ENCODE results near the gene FGF14. TPM values are rescaled to one million over a fixed set of nuclear protein-coding genes. Genes with fewer than 3 reads are reported as not detected.

FGF14 gene
- total and polyA plus RNA-seq, 7 experiments from 2014 or later = not detected

DNA sequence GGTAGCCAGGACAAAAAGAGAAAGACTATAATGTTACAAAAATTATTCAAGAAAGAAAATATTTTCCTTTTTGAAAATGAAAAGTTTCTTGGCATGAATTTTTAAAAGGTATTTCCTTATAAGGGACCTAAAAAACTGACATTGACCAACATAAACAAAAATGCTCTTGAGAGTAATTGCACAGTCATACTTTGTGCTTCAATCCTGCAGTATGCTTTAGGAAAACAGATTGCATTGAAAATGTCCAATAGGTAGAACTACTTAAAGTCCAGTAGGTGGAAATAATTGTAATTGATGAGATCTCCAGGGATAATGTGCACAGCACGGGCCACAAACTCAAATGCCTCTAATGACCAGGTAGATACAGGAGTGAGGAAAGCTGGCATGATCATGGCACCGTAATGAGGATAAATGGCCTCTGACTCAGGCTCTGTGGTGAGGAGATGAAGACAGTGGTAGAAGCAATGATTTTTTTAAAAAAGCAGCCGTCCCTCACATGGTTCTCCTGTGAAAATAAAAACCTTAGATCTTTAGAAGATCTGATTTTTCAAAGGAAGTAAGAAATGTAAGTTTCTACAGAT lies 671.3 kb downstream of the FGF14 start:
- ChIA-PET CTCF (no interaction called here), POLR2A (no interaction called here)
- Histone ChIP-seq H3K4me1 (ENCODE audit: control insufficient read depth in 2 of 2, insufficient read depth in 2 of 2, low read length in 2 of 2) (no peaks in the 10 kb centered on the region), H3K9me3 (ENCODE audit: control insufficient read depth in 2 of 3, low read length in 3 of 3) (no peaks in the 10 kb centered on the region), H3K27ac (ENCODE audit: low read depth, low read length) (no peak overlapping the region), H3K4me3 (ENCODE audit: low read length) (no peak overlapping the region), H3K36me3 (ENCODE audit: control insufficient read depth in 2 of 3, insufficient read depth in 3 of 3, low read length in 3 of 3) (no peaks in the 10 kb centered on the region), H3K27me3 (ENCODE audit: control insufficient read depth in 2 of 2, insufficient read depth in 2 of 2, low read length in 2 of 2) (no peaks in the 10 kb centered on the region)
- DNase-seq (no peak), ATAC-seq (no peak)
- H3K36me3 Mint-ChIP-seq = no peaks in the 10 kb centered on the region
- no peak overlapping the region for H3K4me3 Mint-ChIP-seq
- peaks cover 0 to 3% (median 0%) of the 10 kb centered on the region in 11 donors for H3K9me3 Mint-ChIP-seq
- H3K27ac Mint-ChIP-seq = no peak overlapping the region
- H3K4me1 Mint-ChIP-seq = peaks cover 0 to 4% (median 0%) of the 10 kb centered on the region in 7 donors
- peaks cover 0 to 5% (median 0%) of the 10 kb centered on the region in 5 donors for H3K27me3 Mint-ChIP-seq
- intact Hi-C loops (cut with micrococcal nuclease) = no loop called here

GRCh38 chr13:101728615-101729014 lies 673.2 kb downstream of the FGF14 start:
- no peak overlapping the region for H3K27ac Mint-ChIP-seq
- ATAC-seq (no peak), DNase-seq (no peak)
- no peaks in the 10 kb centered on the region for H3K27me3 ChIP-seq (ENCODE audit: control insufficient read depth in 2 of 2, insufficient read depth in 2 of 2, low read length in 2 of 2)
- H3K4me1 ChIP-seq (ENCODE audit: control insufficient read depth in 2 of 2, insufficient read depth in 2 of 2, low read length in 2 of 2) = no peaks in the 10 kb centered on the region
- no peaks in the 10 kb centered on the region for H3K36me3 ChIP-seq (ENCODE audit: control insufficient read depth in 2 of 3, insufficient read depth in 3 of 3, low read length in 3 of 3)
- H3K4me3 ChIP-seq (ENCODE audit: low read length) = no peak overlapping the region
- H3K27me3 Mint-ChIP-seq = peaks cover 0 to 10% (median 0%) of the 10 kb centered on the region in 5 donors
- CTCF ChIA-PET = no interaction called here
- intact Hi-C loops (cut with micrococcal nuclease) = no loop called here
- H3K9me3 Mint-ChIP-seq = peaks cover 0 to 8% (median 0%) of the 10 kb centered on the region in 11 donors
- no peak overlapping the region for H3K4me3 Mint-ChIP-seq
- H3K4me1 Mint-ChIP-seq = peaks cover 0 to 4% (median 0%) of the 10 kb centered on the region in 7 donors
- no peaks in the 10 kb centered on the region for H3K9me3 ChIP-seq (ENCODE audit: control insufficient read depth in 2 of 3, low read length in 3 of 3)
- POLR2A ChIA-PET = no interaction called here
- no peak overlapping the region for H3K27ac ChIP-seq (ENCODE audit: low read depth, low read length)
- H3K36me3 Mint-ChIP-seq = no peaks in the 10 kb centered on the region

DNA sequence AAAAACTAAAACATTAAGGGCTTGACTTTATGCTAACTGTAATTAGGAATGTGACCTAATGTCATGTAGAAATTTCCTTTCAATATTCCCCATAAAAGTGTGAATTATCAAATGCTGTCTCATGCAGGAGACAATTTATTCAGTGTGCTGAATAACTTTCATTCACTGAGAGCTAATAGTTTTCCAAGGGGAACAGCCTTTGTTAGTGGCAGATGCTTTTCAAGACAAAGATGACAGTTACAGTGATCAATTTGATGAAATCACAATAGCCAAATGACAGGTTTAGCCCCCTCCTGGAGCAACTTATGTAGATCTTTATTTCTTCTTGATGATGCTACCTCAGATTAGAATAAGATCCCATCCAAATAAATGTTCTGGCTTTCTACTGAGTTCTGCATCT lies 673.8 kb downstream of the FGF14 start:
- no peaks in the 10 kb centered on the region for H3K27me3 ChIP-seq (ENCODE audit: control insufficient read depth in 2 of 2, insufficient read depth in 2 of 2, low read length in 2 of 2)
- intact Hi-C loops (cut with micrococcal nuclease) = no loop called here
- H3K4me3 ChIP-seq (ENCODE audit: low read length) = no peak overlapping the region
- peaks cover 0 to 14% (median 0%) of the 10 kb centered on the region in 5 donors for H3K27me3 Mint-ChIP-seq
- CTCF ChIA-PET = no interaction called here
- no peak overlapping the region for H3K27ac Mint-ChIP-seq
- H3K36me3 Mint-ChIP-seq = no peaks in the 10 kb centered on the region
- no peaks in the 10 kb centered on the region for H3K4me1 ChIP-seq (ENCODE audit: control insufficient read depth in 2 of 2, insufficient read depth in 2 of 2, low read length in 2 of 2)
- H3K4me3 Mint-ChIP-seq = no peak overlapping the region
- no peaks in the 10 kb centered on the region for H3K9me3 ChIP-seq (ENCODE audit: control insufficient read depth in 2 of 3, low read length in 3 of 3)
- peaks cover 0 to 4% (median 0%) of the 10 kb centered on the region in 7 donors for H3K4me1 Mint-ChIP-seq
- ATAC-seq = no peak
- no peak for DNase-seq
- peaks cover 0 to 10% (median 0%) of the 10 kb centered on the region in 11 donors for H3K9me3 Mint-ChIP-seq
- no peaks in the 10 kb centered on the region for H3K36me3 ChIP-seq (ENCODE audit: control insufficient read depth in 2 of 3, insufficient read depth in 3 of 3, low read length in 3 of 3)
- POLR2A ChIA-PET = no interaction called here
- no peak overlapping the region for H3K27ac ChIP-seq (ENCODE audit: low read depth, low read length)

DNA sequence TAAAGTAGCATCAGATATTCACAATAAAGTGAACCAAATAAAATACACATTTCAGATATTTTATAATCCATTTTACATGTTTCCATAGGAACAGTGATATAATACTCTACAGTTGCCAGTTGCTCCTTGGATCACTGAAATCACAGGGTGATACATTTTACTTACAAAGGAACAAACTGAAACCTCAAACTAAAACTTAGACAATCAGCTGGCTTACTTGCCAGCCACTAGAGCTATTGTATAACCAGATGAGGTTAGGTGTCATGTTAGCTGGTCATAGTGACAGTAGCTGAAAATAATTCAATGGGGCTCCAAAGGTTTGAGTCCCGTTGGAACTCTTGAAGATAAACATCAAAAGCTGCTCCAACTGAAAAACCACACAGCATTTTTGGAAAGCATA lies 674.7 kb downstream of the FGF14 start:
- Histone ChIP-seq H3K27ac (ENCODE audit: low read depth, low read length) (no peak overlapping the region), H3K4me3 (ENCODE audit: low read length) (no peak overlapping the region), H3K9me3 (ENCODE audit: control insufficient read depth in 2 of 3, low read length in 3 of 3) (no peaks in the 10 kb centered on the region), H3K36me3 (ENCODE audit: control insufficient read depth in 2 of 3, insufficient read depth in 3 of 3, low read length in 3 of 3) (no peaks in the 10 kb centered on the region), H3K27me3 (ENCODE audit: control insufficient read depth in 2 of 2, insufficient read depth in 2 of 2, low read length in 2 of 2) (no peaks in the 10 kb centered on the region), H3K4me1 (ENCODE audit: control insufficient read depth in 2 of 2, insufficient read depth in 2 of 2, low read length in 2 of 2) (no peaks in the 10 kb centered on the region)
- H3K27me3 Mint-ChIP-seq = peaks cover 0 to 18% (median 0%) of the 10 kb centered on the region in 5 donors
- H3K36me3 Mint-ChIP-seq = no peaks in the 10 kb centered on the region
- H3K9me3 Mint-ChIP-seq = peaks cover 0 to 13% (median 0%) of the 10 kb centered on the region in 11 donors
- H3K4me3 Mint-ChIP-seq = no peak overlapping the region
- peaks cover 0 to 4% (median 0%) of the 10 kb centered on the region in 7 donors for H3K4me1 Mint-ChIP-seq
- ChIA-PET POLR2A (no interaction called here), CTCF (no interaction called here)
- intact Hi-C loops (cut with micrococcal nuclease) = no loop called here
- ATAC-seq (no peak), DNase-seq (no peak)
- no peak overlapping the region for H3K27ac Mint-ChIP-seq

- Mint-ChIP-seq H3K4me1 (peaks cover 0 to 4% (median 0%) of the 10 kb centered on the region in 7 donors), H3K27ac (peak overlapping the region in 1 of 9 donors; percentile 23), H3K9me3 (peaks cover 0 to 13% (median 0%) of the 10 kb centered on the region in 11 donors), H3K4me3 (no peak overlapping the region), H3K36me3 (no peaks in the 10 kb centered on the region), H3K27me3 (peaks cover 0 to 20% (median 0%) of the 10 kb centered on the region in 5 donors)
- no peaks in the 10 kb centered on the region for H3K4me1 ChIP-seq (ENCODE audit: control insufficient read depth in 2 of 2, insufficient read depth in 2 of 2, low read length in 2 of 2)
- DNase-seq (no peak), ATAC-seq (no peak)
- no peaks in the 10 kb centered on the region for H3K36me3 ChIP-seq (ENCODE audit: control insufficient read depth in 2 of 3, insufficient read depth in 3 of 3, low read length in 3 of 3)
- intact Hi-C loops (cut with micrococcal nuclease) = no loop called here
- POLR2A ChIA-PET = no interaction called here
- no peaks in the 10 kb centered on the region for H3K9me3 ChIP-seq (ENCODE audit: control insufficient read depth in 2 of 3, low read length in 3 of 3)
- CTCF ChIA-PET = no interaction called here
- no peak overlapping the region for H3K4me3 ChIP-seq (ENCODE audit: low read length)
- H3K27me3 ChIP-seq (ENCODE audit: control insufficient read depth in 2 of 2, insufficient read depth in 2 of 2, low read length in 2 of 2) = no peaks in the 10 kb centered on the region
- H3K27ac ChIP-seq (ENCODE audit: low read depth, low read length) = no peak overlapping the region
These were observed 675.2 kb downstream of the FGF14 start for GRCh38 chr13:101726681-101727080.

DNA sequence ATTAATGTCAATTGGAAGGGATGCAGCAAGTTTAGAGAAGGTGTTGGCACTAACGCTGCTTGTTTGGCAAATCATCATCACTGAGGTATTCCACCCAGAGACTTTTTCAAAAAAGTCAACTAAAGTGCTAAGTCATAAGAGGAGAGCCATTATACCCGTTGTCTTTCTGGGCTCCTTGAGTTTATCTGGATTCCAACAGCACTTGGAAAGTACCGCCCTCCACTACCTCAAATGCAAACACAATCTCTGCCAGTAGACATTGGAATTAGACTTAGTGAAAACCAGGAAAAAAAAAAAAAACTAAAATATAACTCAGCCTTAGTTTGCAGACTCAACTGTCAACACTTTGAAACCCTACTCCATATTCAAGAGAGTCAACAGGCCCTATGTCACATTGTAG lies 683.4 kb downstream of the FGF14 start:
- ChIA-PET POLR2A (no interaction called here), CTCF (no interaction called here)
- intact Hi-C loops (cut with micrococcal nuclease) = no loop called here
- Mint-ChIP-seq H3K4me1 (no peaks in the 10 kb centered on the region), H3K27me3 (peaks cover 0 to 21% (median 3%) of the 10 kb centered on the region in 5 donors), H3K4me3 (no peak overlapping the region), H3K36me3 (no peaks in the 10 kb centered on the region), H3K9me3 (peaks cover 0 to 4% (median 0%) of the 10 kb centered on the region in 11 donors), H3K27ac (no peak overlapping the region)
- ATAC-seq = no peak
- no peak for DNase-seq
- no peaks in the 10 kb centered on the region for H3K27me3 ChIP-seq (ENCODE audit: control insufficient read depth in 2 of 2, insufficient read depth in 2 of 2, low read length in 2 of 2)
- H3K27ac ChIP-seq (ENCODE audit: low read depth, low read length) = no peak overlapping the region
- no peaks in the 10 kb centered on the region for H3K36me3 ChIP-seq (ENCODE audit: control insufficient read depth in 2 of 3, insufficient read depth in 3 of 3, low read length in 3 of 3)
- no peak overlapping the region for H3K4me3 ChIP-seq (ENCODE audit: low read length)
- no peaks in the 10 kb centered on the region for H3K4me1 ChIP-seq (ENCODE audit: control insufficient read depth in 2 of 2, insufficient read depth in 2 of 2, low read length in 2 of 2)
- H3K9me3 ChIP-seq (ENCODE audit: control insufficient read depth in 2 of 3, low read length in 3 of 3) = no peaks in the 10 kb centered on the region

- no peaks in the 10 kb centered on the region for H3K36me3 Mint-ChIP-seq
- H3K4me3 ChIP-seq (ENCODE audit: low read length) = no peak overlapping the region
- POLR2A ChIA-PET = no interaction called here
These were observed 684.5 kb downstream of the FGF14 start for GRCh38 chr13:101717353-101717752.

More at GRCh38 chr13:101717353-101717752, 684.5 kb downstream of the FGF14 start:
- Histone ChIP-seq H3K9me3 (ENCODE audit: control insufficient read depth in 2 of 3, low read length in 3 of 3) (no peaks in the 10 kb centered on the region), H3K27me3 (ENCODE audit: control insufficient read depth in 2 of 2, insufficient read depth in 2 of 2, low read length in 2 of 2) (no peaks in the 10 kb centered on the region), H3K36me3 (ENCODE audit: control insufficient read depth in 2 of 3, insufficient read depth in 3 of 3, low read length in 3 of 3) (no peaks in the 10 kb centered on the region), H3K4me1 (ENCODE audit: control insufficient read depth in 2 of 2, insufficient read depth in 2 of 2, low read length in 2 of 2) (no peaks in the 10 kb centered on the region), H3K27ac (ENCODE audit: low read depth, low read length) (no peak overlapping the region)
- intact Hi-C loops (cut with micrococcal nuclease) = no loop called here
- DNase-seq (no peak), ATAC-seq (no peak)
- Mint-ChIP-seq H3K4me1 (no peaks in the 10 kb centered on the region), H3K9me3 (peaks cover 0 to 2% (median 0%) of the 10 kb centered on the region in 11 donors), H3K27me3 (peaks cover 0 to 17% (median 3%) of the 10 kb centered on the region in 5 donors), H3K27ac (no peak overlapping the region), H3K4me3 (no peak overlapping the region)
- CTCF ChIA-PET = no interaction called here
